Measurements from ENCODE around the gene ITGA2.

GRCh38 chr5:52963636-52964035, 25.5 kb upstream of the ITGA2 start:
- no peak for TF ChIP-seq POLR2AphosphoS5 (IDR thresholded peaks at IDR 0.05; ENCODE audit: low read depth, low read length)
- no peak for TF ChIP-seq REST (IDR thresholded peaks at IDR 0.05; ENCODE audit: insufficient read depth in 1 of 2, low read depth in 2 of 2, low read length in 2 of 2)

Measured in PFSK-1 (cell line).